KG1 (cell line): ENCODE measurements around the gene PSD.

ENCODE experiments used
- DNase-seq: peaks from one replicate; lab custom pipeline; 2025; lab: John Stamatoyannopoulos, UW

The PSD gene

GRCh38 chr10:102384606-102385429 lies 33.8 kb downstream of the PSD start:
- no peak for DNase-seq

GRCh38 chr10:102384053-102384452 lies 34.5 kb downstream of the PSD start:
- no peak for DNase-seq

- no peak for DNase-seq
Observed at GRCh38 chr10:102382871-102383270, 35.7 kb downstream of the PSD start.

- no peak for DNase-seq
Observed at GRCh38 chr10:102381983-102382382, 36.6 kb downstream of the PSD start.

GRCh38 chr10:102379383-102379782 lies 39.2 kb downstream of the PSD start:
- DNase-seq, result no peak

- no peak for DNase-seq
Observed at GRCh38 chr10:102376901-102377300, 41.7 kb downstream of the PSD start.

- DNase-seq, result no peak
Observed at GRCh38 chr10:102375867-102376266, 42.7 kb downstream of the PSD start.

GRCh38 chr10:102375250-102375649 lies 43.3 kb downstream of the PSD start:
- DNase-seq, result no peak

- no peak for DNase-seq
Observed at GRCh38 chr10:102371295-102371694, 47.3 kb downstream of the PSD start.

- no peak for DNase-seq
Observed at GRCh38 chr10:102368077-102368476, 50.5 kb downstream of the PSD start.

- no peak for DNase-seq
Observed at GRCh38 chr10:102367441-102367840, 51.1 kb downstream of the PSD start.

GRCh38 chr10:102358712-102359382 lies 59.7 kb downstream of the PSD start:
- no peak for DNase-seq

GRCh38 chr10:102354451-102354850 lies 64.1 kb downstream of the PSD start:
- DNase-seq, result no peak
